ENCODE measurements around the gene FAH. TPM values are rescaled to one million over a fixed set of nuclear protein-coding genes. Genes with fewer than 3 reads are reported as not detected.

FAH gene
- total and polyA plus RNA-seq, 10 of the 15 experiments (the other 5 are each of a cell fraction or from before 2014, with no cell fraction given): 36.3 to 121 (median 62.0) TPM

GRCh38 chr15:80140909-80141308 lies 11.9 kb upstream of the FAH start (continued):
- TF ChIP-seq PKNOX1 (IDR thresholded peaks at IDR 0.05): no peak
- no peak for TF ChIP-seq TAF1 (IDR thresholded peaks at IDR 0.05; ENCODE audit: borderline replicate concordance, low read depth, low read length)
- TF ChIP-seq RAD51 (IDR thresholded peaks at IDR 0.05): no peak

GRCh38 chr15:80141916-80142598 lies 10.7 kb upstream of the FAH start:
- DNase-seq (ENCODE audit: low read depth, low spot score) (no peak), ATAC-seq (no peak), FAIRE-seq (no peak)
- Histone ChIP-seq H3K27ac (ENCODE audit: control insufficient read depth, insufficient read depth) (no peak overlapping the region), H3K27me3 (replicated peaks in 1 of 2; ENCODE audit: control insufficient read depth in 2 of 2, insufficient read depth in 2 of 2, low read length in 1 of 2) (no peaks in the 10 kb centered on the region), H3K9ac (ENCODE audit: control insufficient read depth, insufficient read depth, low read length) (no peak overlapping the region), H3K9me3 (replicated peaks; ENCODE audit: control insufficient read depth, insufficient read depth, low read length) (no peaks in the 10 kb centered on the region), H3K36me3 (ENCODE audit: control insufficient read depth in 2 of 2, insufficient read depth in 2 of 2, low read length in 1 of 2) (peaks cover 0 to 5% of the 10 kb centered on the region in 2 experiments; a peak in 2 of 4 replicates), H3K4me1 (ENCODE audit: control insufficient read depth, insufficient read depth, low read length) (no peaks in the 10 kb centered on the region), H3K4me3 (no peak overlapping the region), H4K20me1 (ENCODE audit: control insufficient read depth, insufficient read depth) (no peaks in the 10 kb centered on the region), H2AFZ (ENCODE audit: control insufficient read depth, low read depth, low read length) (no peak overlapping the region), H3K79me2 (ENCODE audit: control insufficient read depth, insufficient read depth, low read length) (no peaks in the 10 kb centered on the region), H3K4me2 (ENCODE audit: control insufficient read depth, insufficient read depth) (no peak overlapping the region)
- 96% methylated on average over 5 of the region's 5 CpGs for WGBS (ENCODE audit: insufficient coverage, insufficient replicate concordance, low lambda C conversion rate, missing lambda C conversion rate)
- ChIA-PET POLR2A (no interaction called here), CTCF (interaction anchor here (0.6 kb wide), 1 partner anchor 335 kb away, joined by 3 read pairs; no protein-coding TSS in a partner anchor), RAD21 (ENCODE audit: unreplicated experiment) (no interaction called here), SMC1A (ENCODE audit: uncharacterized antibody, unreplicated experiment) (interaction anchor here (2.2 kb wide), 1 partner anchor 11 kb away, joined by 5 read pairs; no protein-coding TSS in a partner anchor)
- in situ Hi-C loops (cut with MboI) (no loop called here), intact Hi-C loops (cut with micrococcal nuclease; ENCODE audit: unreplicated experiment) (no loop called here)
- TSS peak; percentile 12 for BruUV-seq (replicated peaks)
- TF ChIP-seq EP300 (IDR thresholded peaks at IDR 0.05; ENCODE audit: borderline replicate concordance in 1 of 2, control insufficient read depth in 1 of 2, low read depth in 2 of 2, low read length in 2 of 2) (no peak), KLF5 (IDR thresholded peaks at IDR 0.05; ENCODE audit: partially characterized antibody) (no peak), CTCF (IDR thresholded peaks at IDR 0.05 in 2 of 3, conservative IDR thresholded peaks at IDR 0.05 in 1 of 3; ENCODE audit: control insufficient read depth in 2 of 3, extremely low read depth in 1 of 3, insufficient read depth in 1 of 3, low read depth in 3 of 3, low read length in 3 of 3) (no peak), RB1 (IDR thresholded peaks at IDR 0.05; ENCODE audit: borderline replicate concordance) (no peak), SUZ12 (IDR thresholded peaks at IDR 0.05; ENCODE audit: unreplicated experiment) (no peak), RELB (IDR thresholded peaks at IDR 0.05; ENCODE audit: low read depth) (no peak), NR2C1 (IDR thresholded peaks at IDR 0.05) (no peak), TCF7 (IDR thresholded peaks at IDR 0.05; ENCODE audit: borderline replicate concordance) (no peak), TCF3 (IDR thresholded peaks at IDR 0.05; ENCODE audit: borderline replicate concordance, insufficient read depth, low read depth, low read length) (no peak), FOS (IDR thresholded peaks at IDR 0.05; ENCODE audit: borderline replicate concordance, extremely low read depth, insufficient read length) (no peak), MXI1 (IDR thresholded peaks at IDR 0.05; ENCODE audit: low read depth, low read length) (no peak), MEF2A (IDR thresholded peaks at IDR 0.05; ENCODE audit: insufficient read depth, low read depth, low read length) (no peak), EGR1 (IDR thresholded peaks at IDR 0.05; ENCODE audit: borderline replicate concordance in 1 of 2, low read depth in 2 of 2, low read length in 2 of 2) (no peak), ZBED1 (IDR thresholded peaks at IDR 0.05; ENCODE audit: borderline replicate concordance) (no peak), TAF1 (IDR thresholded peaks at IDR 0.05; ENCODE audit: borderline replicate concordance, low read depth, low read length) (no peak)
